GM08714 (cell line): ENCODE data around the gene HSPG2.
"Not testable (repeated sequence)": the region's sequence is repeated elsewhere in the genome, so short reads cannot be mapped to it uniquely, and the experiment has no call there.

Source experiments
- H3K4me3 ChIP-seq: fragments of 200-500 bp; sonication (Bioruptor generic); 2 replicates; pipeline ENCODE4 v1.5.1; 2014; ENCODE audit warnings: mild to moderate bottlenecking, low read length, inconsistent platforms
- ZNF274 ChIP-seq: IDR thresholded peaks from 2 replicates; pipeline ENCODE4 v1.6.1; 2012; ENCODE audit warnings: mild to moderate bottlenecking, low read depth, low read length

The HSPG2 gene

GRCh38 chr1:21966247-21967000 is 29.3 kb upstream of the HSPG2 start:
- H3K4me3 ChIP-seq, result no peak overlapping the region
- no peak for TF ChIP-seq ZNF274

DNA sequence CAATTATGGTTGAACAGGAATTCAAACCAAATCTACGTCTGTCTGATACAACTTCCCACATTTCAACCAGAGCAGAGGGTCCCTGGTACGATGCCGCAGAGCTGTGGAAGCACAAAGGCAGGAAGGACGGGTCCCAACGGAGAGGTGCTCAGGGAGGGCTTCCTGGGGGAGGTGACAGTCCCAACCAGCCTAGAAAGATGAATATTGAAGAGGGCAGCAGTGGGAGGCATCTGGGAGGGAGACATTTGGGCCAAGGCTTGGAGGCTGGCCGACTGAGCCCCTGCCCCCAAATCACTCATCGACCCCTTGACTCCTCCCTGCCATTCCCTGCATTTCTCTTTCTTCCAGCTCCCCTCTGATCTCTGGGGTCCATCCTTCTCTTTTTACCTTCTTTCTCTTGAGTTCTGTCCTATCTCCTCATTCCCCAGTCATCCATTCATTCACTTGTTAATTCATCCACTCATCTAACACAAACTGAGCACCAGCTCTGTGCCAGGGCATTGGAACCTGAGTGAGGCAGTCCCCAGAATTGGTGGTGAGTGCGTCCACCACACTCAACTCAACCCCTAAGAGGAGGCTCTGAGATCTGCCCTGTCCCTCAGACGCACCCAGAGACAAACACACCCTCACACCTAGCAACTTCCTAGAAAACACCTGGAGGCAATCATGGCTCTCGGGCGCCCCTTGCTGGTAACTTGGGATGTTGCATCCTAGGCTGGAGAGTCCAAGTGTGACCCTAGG is 26.5 kb upstream of the HSPG2 start:
- no peak for TF ChIP-seq ZNF274
- H3K4me3 ChIP-seq, result no peak overlapping the region

DNA sequence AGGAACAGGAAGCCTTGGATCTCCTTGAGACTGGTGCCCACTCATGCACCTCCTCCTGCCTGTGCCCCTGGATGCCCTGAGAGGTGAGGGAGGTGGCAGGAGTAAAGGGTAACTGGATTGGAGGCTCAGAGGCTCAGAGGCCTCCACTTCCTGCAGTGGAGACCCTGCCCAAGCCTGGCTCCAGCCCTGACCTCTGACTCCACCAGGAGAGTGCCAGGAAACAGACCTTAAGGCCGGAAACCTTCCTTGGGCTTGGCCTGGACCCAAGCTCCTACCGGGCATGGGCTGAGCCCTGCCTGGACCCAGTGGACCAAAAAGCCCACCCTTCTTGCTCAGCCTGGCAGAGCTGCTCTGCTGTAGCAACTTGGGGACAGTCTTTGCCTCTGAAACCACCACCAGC is 24.7 kb upstream of the HSPG2 start:
- TF ChIP-seq ZNF274, result no peak

GRCh38 chr1:21961337-21961736 is 24.2 kb upstream of the HSPG2 start:
- TF ChIP-seq ZNF274, result no peak
- no peak overlapping the region for H3K4me3 ChIP-seq

More for the DNA sequence above, 24.7 kb upstream of the HSPG2 start:
- H3K4me3 ChIP-seq, result no peak overlapping the region

DNA sequence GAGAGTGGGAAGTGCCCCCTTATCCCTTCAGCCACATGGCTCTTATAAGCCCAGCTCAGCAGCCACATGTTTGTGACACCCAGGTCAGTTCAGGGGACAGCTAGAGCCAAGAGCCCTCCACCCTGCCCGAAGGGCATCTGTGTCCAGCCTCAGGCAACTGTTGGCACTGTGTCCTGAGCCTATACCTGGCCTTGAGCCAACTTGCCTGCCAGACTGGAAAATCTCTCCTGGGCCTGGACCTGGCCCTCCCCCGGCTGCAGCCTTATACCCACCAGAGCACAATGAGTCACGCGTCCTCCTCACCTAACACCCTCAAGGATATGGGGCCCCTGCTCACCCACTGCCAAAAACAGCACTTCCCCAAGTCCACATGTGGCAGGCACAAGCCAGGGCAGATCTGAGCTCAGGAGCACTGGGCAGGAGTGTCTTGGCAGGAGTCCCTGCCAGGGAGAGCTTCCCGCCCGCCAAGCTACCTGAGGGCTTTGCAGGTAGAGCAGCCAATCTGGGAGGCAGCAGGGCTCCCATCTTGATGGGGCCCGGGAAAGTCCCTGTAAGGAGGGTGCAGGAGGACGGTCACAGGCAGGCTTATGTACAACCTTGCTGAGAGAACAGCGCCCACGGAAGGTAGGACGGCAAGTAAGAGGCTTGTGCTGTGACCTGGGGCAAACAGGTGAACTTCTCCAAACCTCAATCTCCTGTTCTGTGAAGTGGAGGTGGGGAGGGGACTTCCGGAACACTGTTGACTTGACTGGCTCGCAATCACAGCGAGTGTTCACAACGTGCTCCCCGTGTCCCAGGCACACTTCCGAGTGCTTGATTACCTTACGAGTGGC is 19.8 kb upstream of the HSPG2 start:
- H3K4me3 ChIP-seq, result no peak overlapping the region
- no peak for TF ChIP-seq ZNF274

GRCh38 chr1:21955501-21956281 is 18.6 kb upstream of the HSPG2 start:
- no peak for TF ChIP-seq ZNF274
- no peak overlapping the region for H3K4me3 ChIP-seq

- no peak for TF ChIP-seq ZNF274
- H3K4me3 ChIP-seq, result no peak overlapping the region
Measured at GRCh38 chr1:21955058-21955457, 17.9 kb upstream of the HSPG2 start.

GRCh38 chr1:21952786-21953520 is 15.8 kb upstream of the HSPG2 start:
- H3K4me3 ChIP-seq, result no peak overlapping the region
- no peak for TF ChIP-seq ZNF274

DNA sequence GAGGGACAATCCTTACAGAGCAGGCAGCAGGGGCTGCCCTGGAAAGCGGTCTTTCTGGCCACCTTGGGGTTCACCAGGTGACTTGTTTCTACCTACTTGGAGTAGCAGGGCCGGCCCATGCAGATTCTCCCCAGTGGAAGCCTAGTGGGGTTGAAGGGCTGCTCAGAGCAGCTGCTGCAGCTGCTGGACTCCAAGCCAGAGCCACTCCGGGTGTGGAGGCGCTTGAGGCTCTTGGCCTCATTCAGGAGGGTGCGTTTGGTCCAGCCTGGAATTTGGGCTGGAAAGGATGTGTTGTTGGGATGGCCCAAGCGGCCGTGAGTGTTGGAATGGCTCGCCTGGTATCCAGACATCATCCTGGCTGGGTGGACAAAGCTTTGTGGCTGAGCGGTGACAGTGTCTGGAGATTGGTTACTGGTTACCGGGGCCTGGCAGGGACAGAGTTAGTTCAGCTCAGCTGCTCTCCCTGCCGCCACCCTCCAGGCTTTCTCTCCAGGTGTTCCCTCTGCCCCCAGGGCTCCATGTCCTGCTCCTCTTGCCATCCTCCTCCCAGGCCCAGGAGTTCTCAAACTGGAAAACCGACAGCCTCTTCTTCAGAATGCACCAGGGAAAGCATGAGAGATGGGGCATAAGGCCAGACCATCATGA is 14.2 kb upstream of the HSPG2 start:
- TF ChIP-seq ZNF274, result no peak
- H3K4me3 ChIP-seq, result no peak overlapping the region

GRCh38 chr1:21950734-21951133 is 13.6 kb upstream of the HSPG2 start:
- TF ChIP-seq ZNF274, result no peak

DNA sequence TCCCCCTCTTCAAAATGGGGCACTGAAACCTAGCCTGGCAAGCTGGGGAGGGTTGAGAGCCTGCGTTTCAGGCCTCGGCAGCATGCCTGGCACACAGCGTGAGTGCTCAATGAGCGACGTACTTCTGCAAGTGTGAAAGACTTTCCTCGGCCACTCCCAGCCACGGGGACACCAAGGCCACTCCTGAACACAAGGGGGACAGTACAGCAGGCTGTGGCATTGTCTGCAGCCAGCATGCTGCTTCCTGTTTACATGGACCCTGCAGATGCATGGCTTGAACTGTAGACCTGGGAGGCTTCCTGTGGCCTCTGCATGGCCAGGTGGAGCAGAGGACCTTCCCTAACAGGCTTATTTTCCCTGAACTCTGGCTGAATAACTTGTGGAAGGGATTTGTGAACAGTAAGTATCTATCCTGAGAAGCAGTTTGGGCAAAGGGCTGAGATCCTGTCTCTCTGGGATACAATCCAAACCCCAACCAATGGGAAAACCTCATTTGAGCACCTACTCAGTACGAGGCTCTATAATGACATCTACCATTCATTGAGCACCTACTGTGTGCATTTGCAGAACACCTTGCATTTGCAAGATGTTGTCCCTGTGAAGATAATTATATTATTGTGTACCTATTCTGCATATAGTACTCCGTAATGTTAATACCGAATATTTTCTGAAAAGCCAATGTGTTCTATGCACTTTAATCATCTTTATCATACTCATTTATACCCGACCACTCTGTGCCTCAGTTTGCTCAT is 9.9 kb upstream of the HSPG2 start:
- H3K4me3 ChIP-seq, result no peak overlapping the region
- TF ChIP-seq ZNF274, result no peak

More at GRCh38 chr1:21950734-21951133, 13.6 kb upstream of the HSPG2 start:
- H3K4me3 ChIP-seq, result no peak overlapping the region

GRCh38 chr1:21944733-21945073 is 7.6 kb upstream of the HSPG2 start:
- no peak for TF ChIP-seq ZNF274
- no peak overlapping the region for H3K4me3 ChIP-seq

DNA sequence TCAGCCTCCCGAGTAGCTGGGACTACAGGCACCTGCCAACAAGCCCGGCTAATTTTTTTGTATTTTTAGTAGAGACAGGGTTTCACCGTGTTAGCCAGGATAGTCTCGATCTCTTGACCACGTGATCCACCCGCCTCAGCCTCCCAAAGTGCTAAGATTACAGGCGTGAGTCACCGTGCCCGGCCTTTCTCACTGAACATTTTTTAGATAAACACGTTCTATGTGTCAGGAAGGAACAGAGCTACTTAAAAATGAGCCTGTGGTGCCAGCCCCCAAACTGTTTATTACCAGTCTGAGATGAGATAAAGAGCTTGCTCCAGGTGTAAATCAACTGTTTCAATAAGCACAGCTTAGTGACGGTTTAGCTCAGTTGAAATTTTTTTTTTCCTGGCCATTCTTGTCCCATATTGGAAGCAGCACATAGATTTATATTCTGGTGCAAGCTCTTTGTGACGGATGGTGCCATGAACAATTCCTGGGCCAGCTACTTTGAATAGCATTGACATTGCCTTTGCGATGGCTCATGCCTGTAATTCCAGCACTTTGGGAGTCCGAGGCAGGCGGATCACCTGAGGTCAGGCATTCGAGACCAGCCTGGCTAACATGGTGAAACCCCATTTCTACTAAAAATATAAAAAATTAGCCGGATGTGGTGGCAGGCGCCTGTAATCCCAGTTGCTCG is 6.0 kb upstream of the HSPG2 start:
- not testable (repeated sequence) for H3K4me3 ChIP-seq
